Uterus (tissue), 2 donors: ENCODE measurements around the gene PRAF2.

Experiments
- CTCF ChIP-seq, 4 experiments: fragments of 200-600 bp in 2 of 4; fragments of 450-650 bp in 2 of 4; sonication (generic) in 2 of 4; IDR thresholded peaks; one replicate each; pipeline ENCODE4 v1.5.1; 2016 to 2019; ENCODE audit warnings: antibody characterized with exemption in 4 of 4, mild to moderate bottlenecking in 2 of 4, moderate library complexity in 1 of 4
- POLR2A ChIP-seq, 2 donors: fragments of 450-650 bp; IDR thresholded peaks; one replicate each; pipeline ENCODE4 v1.6.1; 2016; ENCODE audit warnings: antibody characterized with exemption in 2 of 2, mild to moderate bottlenecking in 1 of 2, moderate library complexity in 1 of 2

- TF ChIP-seq CTCF (IDR thresholded peaks at IDR 0.05) (no peak), POLR2A (IDR thresholded peaks at IDR 0.05) (no peak)
These were observed 15.8 kb upstream of the PRAF2 start for GRCh38 chrX:49089553-49089952.
